ENCODE data around the gene FN1. TPM values are rescaled to one million over a fixed set of nuclear protein-coding genes. Genes with fewer than 3 reads are reported as not detected.

Gene FN1
- total and polyA plus RNA-seq, 2 of the 8 experiments (the other 6 are each of a cell fraction or from before 2014, with no cell fraction given): 42.9 to 109 TPM

DNA sequence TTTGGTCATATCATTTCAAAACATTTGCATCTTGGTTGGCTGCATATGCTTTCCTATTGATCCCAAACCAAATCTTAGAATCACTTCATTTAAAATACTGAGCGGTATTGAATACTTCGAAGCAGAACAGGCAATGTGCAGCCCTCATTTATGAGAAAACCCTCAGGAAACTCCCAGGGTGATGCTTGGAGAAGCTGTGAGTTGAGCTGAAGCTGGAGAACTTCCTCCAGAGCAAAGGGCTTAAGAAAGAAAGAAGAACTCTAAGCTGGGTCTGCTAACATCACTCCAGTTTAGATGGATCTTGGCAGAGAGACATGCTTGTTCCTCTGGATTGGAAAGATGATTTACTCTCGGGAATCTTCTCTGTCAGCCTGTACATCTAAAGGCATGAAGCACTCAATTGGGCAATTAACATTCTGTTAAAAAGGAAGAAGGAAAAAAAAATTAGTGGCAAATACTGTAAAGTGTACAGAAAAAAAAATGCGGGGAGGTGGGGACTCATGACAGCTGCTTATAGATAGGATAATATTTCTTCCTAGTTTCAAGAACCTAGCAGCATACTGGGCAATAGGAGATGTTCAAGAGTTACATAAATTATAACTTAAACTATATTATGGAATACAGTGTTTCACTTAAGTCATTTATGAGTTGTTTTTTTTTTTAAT is 74.5 kb downstream of the FN1 start (continued):
- TF ChIP-seq, protein P1, sequence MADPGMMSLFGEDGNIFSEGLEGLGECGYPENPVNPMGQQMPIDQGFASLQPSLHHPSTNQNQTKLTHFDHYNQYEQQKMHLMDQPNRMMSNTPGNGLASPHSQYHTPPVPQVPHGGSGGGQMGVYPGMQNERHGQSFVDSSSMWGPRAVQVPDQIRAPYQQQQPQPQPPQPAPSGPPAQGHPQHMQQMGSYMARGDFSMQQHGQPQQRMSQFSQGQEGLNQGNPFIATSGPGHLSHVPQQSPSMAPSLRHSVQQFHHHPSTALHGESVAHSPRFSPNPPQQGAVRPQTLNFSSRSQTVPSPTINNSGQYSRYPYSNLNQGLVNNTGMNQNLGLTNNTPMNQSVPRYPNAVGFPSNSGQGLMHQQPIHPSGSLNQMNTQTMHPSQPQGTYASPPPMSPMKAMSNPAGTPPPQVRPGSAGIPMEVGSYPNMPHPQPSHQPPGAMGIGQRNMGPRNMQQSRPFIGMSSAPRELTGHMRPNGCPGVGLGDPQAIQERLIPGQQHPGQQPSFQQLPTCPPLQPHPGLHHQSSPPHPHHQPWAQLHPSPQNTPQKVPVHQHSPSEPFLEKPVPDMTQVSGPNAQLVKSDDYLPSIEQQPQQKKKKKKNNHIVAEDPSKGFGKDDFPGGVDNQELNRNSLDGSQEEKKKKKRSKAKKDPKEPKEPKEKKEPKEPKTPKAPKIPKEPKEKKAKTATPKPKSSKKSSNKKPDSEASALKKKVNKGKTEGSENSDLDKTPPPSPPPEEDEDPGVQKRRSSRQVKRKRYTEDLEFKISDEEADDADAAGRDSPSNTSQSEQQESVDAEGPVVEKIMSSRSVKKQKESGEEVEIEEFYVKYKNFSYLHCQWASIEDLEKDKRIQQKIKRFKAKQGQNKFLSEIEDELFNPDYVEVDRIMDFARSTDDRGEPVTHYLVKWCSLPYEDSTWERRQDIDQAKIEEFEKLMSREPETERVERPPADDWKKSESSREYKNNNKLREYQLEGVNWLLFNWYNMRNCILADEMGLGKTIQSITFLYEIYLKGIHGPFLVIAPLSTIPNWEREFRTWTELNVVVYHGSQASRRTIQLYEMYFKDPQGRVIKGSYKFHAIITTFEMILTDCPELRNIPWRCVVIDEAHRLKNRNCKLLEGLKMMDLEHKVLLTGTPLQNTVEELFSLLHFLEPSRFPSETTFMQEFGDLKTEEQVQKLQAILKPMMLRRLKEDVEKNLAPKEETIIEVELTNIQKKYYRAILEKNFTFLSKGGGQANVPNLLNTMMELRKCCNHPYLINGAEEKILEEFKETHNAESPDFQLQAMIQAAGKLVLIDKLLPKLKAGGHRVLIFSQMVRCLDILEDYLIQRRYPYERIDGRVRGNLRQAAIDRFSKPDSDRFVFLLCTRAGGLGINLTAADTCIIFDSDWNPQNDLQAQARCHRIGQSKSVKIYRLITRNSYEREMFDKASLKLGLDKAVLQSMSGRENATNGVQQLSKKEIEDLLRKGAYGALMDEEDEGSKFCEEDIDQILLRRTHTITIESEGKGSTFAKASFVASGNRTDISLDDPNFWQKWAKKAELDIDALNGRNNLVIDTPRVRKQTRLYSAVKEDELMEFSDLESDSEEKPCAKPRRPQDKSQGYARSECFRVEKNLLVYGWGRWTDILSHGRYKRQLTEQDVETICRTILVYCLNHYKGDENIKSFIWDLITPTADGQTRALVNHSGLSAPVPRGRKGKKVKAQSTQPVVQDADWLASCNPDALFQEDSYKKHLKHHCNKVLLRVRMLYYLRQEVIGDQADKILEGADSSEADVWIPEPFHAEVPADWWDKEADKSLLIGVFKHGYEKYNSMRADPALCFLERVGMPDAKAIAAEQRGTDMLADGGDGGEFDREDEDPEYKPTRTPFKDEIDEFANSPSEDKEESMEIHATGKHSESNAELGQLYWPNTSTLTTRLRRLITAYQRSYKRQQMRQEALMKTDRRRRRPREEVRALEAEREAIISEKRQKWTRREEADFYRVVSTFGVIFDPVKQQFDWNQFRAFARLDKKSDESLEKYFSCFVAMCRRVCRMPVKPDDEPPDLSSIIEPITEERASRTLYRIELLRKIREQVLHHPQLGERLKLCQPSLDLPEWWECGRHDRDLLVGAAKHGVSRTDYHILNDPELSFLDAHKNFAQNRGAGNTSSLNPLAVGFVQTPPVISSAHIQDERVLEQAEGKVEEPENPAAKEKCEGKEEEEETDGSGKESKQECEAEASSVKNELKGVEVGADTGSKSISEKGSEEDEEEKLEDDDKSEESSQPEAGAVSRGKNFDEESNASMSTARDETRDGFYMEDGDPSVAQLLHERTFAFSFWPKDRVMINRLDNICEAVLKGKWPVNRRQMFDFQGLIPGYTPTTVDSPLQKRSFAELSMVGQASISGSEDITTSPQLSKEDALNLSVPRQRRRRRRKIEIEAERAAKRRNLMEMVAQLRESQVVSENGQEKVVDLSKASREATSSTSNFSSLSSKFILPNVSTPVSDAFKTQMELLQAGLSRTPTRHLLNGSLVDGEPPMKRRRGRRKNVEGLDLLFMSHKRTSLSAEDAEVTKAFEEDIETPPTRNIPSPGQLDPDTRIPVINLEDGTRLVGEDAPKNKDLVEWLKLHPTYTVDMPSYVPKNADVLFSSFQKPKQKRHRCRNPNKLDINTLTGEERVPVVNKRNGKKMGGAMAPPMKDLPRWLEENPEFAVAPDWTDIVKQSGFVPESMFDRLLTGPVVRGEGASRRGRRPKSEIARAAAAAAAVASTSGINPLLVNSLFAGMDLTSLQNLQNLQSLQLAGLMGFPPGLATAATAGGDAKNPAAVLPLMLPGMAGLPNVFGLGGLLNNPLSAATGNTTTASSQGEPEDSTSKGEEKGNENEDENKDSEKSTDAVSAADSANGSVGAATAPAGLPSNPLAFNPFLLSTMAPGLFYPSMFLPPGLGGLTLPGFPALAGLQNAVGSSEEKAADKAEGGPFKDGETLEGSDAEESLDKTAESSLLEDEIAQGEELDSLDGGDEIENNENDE (IDR thresholded peaks at IDR 0.05; ENCODE audit: insufficient replicate concordance, low read length): no peak
- TF ChIP-seq RXRA (IDR thresholded peaks at IDR 0.05; ENCODE audit: insufficient read depth, low read depth, low read length) (no peak), KDM5A (IDR thresholded peaks at IDR 0.05; ENCODE audit: low read length) (no peak), ASH2L (IDR thresholded peaks at IDR 0.05; ENCODE audit: low read length) (no peak), SP4 (IDR thresholded peaks at IDR 0.05; ENCODE audit: low read length) (no peak), POLR2A (IDR thresholded peaks at IDR 0.05; ENCODE audit: control extremely low read depth in 1 of 2, low read depth in 2 of 2, low read length in 2 of 2) (no peak), BACH1 (IDR thresholded peaks at IDR 0.05; ENCODE audit: low read length) (no peak), CREB1 (IDR thresholded peaks at IDR 0.05) (no peak), KDM4A (IDR thresholded peaks at IDR 0.05; ENCODE audit: low read depth, low read length, severe bottlenecking) (no peak), TEAD4 (IDR thresholded peaks at IDR 0.05; ENCODE audit: low read depth, low read length) (no peak)
- TF ChIP-seq, protein P2, sequence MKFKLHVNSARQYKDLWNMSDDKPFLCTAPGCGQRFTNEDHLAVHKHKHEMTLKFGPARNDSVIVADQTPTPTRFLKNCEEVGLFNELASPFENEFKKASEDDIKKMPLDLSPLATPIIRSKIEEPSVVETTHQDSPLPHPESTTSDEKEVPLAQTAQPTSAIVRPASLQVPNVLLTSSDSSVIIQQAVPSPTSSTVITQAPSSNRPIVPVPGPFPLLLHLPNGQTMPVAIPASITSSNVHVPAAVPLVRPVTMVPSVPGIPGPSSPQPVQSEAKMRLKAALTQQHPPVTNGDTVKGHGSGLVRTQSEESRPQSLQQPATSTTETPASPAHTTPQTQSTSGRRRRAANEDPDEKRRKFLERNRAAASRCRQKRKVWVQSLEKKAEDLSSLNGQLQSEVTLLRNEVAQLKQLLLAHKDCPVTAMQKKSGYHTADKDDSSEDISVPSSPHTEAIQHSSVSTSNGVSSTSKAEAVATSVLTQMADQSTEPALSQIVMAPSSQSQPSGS (IDR thresholded peaks at IDR 0.05; ENCODE audit: low read length): no peak
